SH-SY5Y (cell line): ENCODE data around the gene ARHGAP15.

Experiments used
- GATA2 ChIP-seq: IDR thresholded peaks from 2 replicates; pipeline ENCODE4 v1.6.1; 2011; ENCODE audit warnings: mild to moderate bottlenecking, low read depth, low read length
- GATA3 ChIP-seq: IDR thresholded peaks from 2 replicates; pipeline ENCODE4 v1.6.1; 2011; ENCODE audit warnings: low read depth, mild to moderate bottlenecking, low read length, moderate library complexity

DNA sequence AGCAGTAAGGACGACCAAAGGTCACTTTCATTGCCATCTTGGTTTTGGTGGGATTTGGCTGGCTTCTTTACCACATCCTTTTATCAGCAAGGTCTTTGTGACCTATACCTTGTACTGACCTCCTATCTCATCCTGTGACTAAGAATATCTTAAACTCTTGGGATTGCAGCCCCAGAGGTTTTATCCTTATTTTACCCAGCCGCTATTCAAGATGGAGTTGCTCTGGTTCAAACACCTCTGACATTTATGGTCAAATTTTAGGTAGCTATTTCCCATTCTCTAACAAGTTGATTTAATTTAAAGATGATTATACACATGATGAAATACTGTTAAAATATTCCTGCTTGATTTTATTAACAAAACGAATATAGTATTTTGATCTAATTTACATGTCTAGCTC, 326.1 kb downstream of the ARHGAP15 start:
- TF ChIP-seq GATA3 (no peak), GATA2 (no peak)
